CD4-positive, alpha-beta T cell treated with Interleukin-12 subunit alpha and Interleukin-12 subunit beta, for 1 hour (primary cell): ENCODE results near the gene CLSTN1.
A peak's percentile ranks its signal among the peaks of the same experiment; 100 is the strongest.
"Not testable (repeated sequence)": the region's sequence is repeated elsewhere in the genome, so short reads cannot be mapped to it uniquely, and the experiment has no call there.

Experiments
- DNase-seq: peaks from one replicate; pipeline ENCODE4 v3.0.0-alpha.2; 2020

The CLSTN1 gene

DNA sequence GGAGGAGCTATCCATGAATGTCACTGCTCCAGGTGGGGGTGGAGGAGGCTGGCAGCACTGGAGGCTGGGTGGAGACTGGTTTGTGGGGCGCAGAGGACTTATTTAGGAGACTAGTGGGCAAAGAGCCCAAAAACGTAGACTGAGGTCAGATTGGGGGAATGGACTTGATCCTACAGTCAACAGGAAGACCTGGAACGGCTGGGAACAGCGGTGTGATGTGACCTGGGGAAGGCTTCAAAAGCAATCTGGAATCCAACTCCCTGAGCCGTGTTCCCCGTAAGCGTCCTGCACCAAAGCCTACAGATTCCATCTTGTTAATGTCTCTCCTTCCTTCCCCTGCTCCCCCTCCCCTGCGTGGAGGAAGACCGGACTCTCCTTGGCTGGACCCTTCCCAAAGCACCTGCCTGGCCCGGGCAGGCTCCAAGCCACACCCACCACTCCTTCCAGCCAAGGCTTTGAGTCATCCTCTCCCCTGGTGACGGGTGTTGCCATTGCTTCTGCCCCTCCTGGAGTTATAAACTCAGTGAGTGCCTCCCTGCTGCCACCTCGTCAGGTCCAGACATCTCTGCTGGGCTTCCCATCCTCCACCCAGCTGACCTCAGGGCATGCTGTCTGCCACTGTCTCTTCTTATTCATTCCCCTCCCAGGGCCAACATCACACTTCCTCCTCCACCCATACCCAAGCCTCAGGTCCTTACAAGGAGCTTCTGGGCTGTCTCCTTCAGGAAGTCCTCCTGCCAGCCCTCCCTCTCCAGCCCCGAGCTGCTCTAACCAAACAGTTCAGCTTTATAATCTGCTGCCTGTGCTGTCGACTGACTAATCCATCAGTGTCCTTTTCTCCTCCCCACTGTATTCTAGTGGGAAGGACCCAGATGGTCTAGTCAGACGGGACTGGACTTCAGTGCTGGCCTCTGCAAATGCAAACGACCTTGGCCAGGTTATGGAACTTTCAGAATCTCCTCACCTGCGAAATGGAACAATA is 1.6 kb upstream of the CLSTN1 start:
- peak; percentile 65 for DNase-seq

GRCh38 chr1:9824702-9825089 is 931 bp upstream of the CLSTN1 start:
- no peak for DNase-seq

DNA sequence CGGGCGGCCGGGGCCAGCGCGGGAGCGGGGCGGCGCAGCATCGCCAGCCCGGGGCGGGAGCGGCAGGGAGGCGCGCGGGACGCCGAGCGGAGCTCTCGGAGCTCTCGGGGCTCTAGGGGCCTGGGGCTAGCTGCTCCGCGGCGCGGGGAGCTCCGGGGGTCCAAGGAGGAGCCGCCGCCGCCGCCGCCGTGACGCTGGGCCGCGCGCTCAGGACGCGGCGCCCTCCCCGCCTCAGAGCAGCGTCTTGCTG is 147 bp downstream of the CLSTN1 start:
- DNase-seq = no peak

- peak; percentile 23 for DNase-seq
Measured at GRCh38 chr1:9822897-9823692, 670 bp downstream of the CLSTN1 start.

- DNase-seq = no peak
Measured at GRCh38 chr1:9822490-9822889, 1.3 kb downstream of the CLSTN1 start.

DNA sequence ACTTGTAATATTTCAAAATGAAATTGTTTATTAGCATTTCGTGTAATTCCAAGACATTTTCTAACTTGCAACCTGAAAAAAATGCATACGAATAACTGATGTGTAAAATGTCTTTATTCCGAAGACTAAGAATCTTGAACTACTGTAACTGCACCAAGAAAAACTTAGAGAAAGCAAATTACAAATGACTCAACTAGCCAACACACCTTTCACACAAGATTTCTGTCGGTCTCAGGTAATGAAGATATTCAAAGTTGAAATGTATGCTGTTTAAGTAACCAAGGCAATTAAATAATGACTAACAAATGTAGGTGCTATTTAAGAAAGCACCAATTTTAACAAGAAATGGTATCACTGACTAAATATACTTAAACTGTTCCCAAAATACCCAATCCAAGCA is 2.1 kb downstream of the CLSTN1 start:
- DNase-seq = no peak

DNA sequence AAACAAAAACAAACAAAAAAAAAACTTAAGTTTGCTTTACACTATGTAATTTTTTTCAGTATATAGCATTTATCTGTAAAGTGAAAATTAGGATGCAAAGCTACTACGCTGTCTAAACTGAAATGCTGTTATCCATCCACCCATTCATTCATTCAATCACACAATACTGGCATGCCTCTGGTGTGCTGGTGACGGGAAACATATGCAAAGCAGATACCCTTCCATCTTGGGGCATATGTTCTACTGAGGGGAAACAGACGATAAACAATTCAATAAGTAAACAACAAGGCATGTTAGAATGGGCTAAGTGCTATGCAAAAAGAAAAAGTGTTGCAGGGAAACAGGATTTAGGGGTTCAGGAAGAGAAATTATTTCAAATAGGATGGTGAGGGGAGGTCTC is 3.2 kb downstream of the CLSTN1 start:
- DNase-seq = no peak

GRCh38 chr1:9817734-9818133 is 6.0 kb downstream of the CLSTN1 start:
- DNase-seq = no peak

GRCh38 chr1:9816199-9816598 is 7.6 kb downstream of the CLSTN1 start:
- DNase-seq = no peak

DNA sequence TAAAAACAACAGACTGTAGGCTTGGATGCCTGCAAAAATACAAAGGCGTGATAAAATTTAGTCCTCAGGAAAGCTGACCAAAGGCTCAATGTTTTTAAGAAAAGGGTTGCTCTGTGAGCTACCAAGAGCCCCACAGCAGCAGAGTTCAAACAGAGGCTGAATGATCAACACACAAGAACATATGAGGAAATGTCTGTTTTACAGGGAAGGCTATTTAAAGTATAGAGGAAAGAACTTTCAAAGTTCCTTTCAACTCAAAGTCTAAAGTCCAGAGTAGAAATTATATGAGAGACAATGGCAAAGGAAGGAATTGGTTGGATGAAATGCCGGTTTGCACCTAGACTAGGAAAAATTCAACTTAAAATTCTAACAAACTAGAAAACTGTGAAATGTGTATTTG is 8.6 kb downstream of the CLSTN1 start:
- no peak for DNase-seq

- no peak for DNase-seq
Measured at GRCh38 chr1:9814619-9815018, 9.1 kb downstream of the CLSTN1 start.

GRCh38 chr1:9811239-9811966 is 12.4 kb downstream of the CLSTN1 start:
- DNase-seq = no peak

DNA sequence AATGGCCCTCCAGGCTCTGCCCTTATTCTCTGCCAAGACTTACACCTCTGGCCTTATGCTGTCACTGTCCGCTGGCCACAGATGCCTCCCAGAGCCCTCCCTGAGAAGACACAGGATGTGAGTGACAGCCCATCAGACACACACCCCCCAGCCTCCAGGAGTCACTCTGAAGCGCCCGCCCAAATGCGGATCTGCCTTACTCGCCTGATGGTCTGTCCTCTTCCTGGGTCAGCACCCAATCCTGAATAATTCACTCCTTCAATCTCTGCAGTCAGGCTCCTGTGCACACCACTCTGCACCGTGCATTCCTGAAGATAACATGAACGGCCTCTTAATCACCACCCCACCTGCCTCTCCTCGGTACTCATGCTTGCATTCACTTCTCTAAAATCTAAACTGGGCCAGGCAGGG is 14.7 kb downstream of the CLSTN1 start:
- DNase-seq = no peak

DNA sequence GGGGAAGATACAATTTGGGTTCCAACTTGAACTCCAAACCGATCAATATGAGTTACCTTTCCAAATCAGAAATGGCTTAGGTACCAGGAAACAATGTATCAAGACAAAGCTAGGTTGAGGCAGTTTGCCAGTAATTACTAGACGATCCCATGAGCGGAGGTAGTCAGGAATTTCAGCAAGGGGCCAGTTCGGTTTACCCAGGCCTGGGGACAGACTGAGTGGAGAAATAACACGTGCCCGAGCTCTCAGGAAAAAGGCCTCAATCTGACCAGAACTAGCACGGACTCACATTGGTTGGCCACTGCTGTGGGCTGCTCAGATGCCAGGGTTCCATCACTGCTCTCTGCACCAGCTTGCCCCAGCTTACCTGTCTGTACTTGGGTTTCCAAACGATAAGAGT is 15.3 kb downstream of the CLSTN1 start:
- DNase-seq = no peak

DNA sequence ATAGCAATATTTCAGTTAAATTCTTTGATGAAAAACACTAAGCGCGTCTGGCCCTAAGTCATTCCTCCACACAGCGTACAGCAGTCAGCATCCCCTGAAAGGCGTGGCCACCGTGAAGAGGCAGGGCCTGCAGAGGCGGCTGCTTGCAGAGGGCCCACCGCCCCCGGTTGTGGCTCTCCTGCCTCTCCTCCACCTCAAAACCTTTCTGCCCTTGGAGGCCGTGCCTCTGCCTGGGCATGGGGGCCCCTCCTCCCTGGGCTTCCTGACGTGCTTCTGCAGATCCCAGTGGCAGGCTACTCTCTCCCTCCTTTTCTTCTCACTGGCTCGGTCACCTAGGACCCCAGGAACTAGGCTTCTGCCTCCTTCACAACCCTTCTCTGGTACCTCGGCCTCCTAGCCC is 16.2 kb downstream of the CLSTN1 start:
- no peak for DNase-seq

DNA sequence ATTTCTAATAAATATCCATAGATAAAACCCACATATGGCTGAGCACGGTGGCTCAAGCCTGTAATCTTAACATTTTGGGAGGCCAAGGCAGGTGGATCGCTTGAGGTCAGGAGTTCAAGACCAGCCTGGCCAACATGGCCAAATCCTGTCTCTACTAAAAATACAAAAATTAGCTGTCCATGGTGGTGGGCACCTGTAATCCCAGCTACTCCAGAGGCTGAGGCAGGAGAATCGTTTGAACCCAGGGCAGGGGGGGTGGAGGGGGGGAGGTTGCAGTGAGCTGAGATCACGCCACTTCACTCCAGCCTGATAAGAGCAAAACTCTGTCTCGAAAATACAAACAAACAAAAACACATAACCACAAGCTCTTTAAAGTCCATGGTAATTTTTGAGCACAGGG is 17.8 kb downstream of the CLSTN1 start:
- DNase-seq = not testable (repeated sequence)

- no peak for DNase-seq
Measured at GRCh38 chr1:9805006-9805508, 18.7 kb downstream of the CLSTN1 start.

- DNase-seq = not testable (repeated sequence)
Measured at GRCh38 chr1:9803003-9803918, 20.5 kb downstream of the CLSTN1 start.

- DNase-seq = no peak
Measured at GRCh38 chr1:9801909-9802308, 21.9 kb downstream of the CLSTN1 start.

DNA sequence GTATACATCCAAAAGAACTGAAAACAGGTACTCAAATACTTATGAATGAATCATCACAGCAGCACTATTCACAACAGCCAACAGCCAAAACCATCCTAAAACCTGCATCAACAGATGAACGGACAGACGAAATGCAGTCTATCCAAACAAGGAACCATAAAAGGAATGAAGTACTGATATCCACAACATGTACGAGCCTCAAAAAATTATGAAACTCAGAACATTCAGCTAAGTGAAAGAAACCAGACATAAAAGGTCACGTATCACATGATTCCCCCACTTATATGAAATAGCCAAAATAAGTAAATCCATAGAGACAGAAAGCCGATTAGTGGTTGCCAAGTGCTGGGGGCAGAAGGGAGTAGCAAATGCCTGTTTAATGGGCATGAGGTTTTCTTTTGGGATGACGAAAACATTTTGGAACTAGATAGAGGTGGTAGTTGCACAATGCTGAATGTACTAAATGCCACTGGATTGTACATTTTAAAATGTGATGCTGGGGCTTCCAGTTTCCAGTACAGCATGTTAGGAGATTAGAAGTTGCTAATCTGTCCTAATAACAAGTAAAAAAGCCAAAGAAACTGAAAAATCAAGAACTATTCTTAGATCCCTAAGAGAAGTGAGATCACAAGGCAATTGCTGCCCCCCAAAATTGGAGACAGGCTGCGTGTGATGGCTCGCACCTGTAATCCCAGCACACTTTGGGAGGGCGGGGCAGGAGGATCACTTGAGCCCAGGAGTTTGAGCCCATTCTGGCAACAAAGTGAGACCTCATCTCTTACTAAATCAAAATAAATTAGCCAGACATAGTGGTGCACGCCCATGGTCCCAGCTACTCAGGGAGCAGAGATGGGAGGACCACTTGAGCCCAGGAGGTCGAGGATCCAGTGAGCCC is 25.3 kb downstream of the CLSTN1 start:
- no peak for DNase-seq

DNA sequence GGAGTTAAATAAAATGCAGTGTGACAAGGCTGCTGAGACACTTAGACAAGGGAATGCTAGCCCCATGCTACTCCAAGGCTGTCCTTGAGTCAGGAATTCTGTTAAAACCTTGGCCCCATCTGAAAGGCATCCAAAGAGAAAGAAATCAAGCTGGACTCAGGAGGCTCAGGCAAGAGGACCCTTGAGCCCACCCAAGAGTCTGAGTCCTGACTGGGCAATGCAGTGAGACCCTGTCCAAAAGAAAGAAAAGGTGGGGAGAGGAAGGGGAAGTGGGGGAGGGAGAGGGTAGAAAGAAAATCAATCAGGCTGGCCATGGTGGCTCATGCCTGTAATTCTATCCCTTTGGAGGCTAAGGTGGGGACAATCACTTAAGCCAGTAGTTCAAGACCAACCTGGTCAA is 26.7 kb downstream of the CLSTN1 start:
- DNase-seq = no peak
